Activated CD8-positive, alpha-beta memory T cell treated with anti-CD3 and anti-CD28 coated beads, Interleukin-2, amount 50 U/mL, for 1 hour (primary cell): Measurements from ENCODE around the gene ASCC1.
A peak's percentile ranks its signal among the peaks of the same experiment; 100 is the strongest.

Source experiments
- DNase-seq: peaks from one replicate; pipeline ENCODE4 v3.0.0-alpha.2; 2020; ENCODE audit errors: extremely low read depth

The ASCC1 gene, protein sequence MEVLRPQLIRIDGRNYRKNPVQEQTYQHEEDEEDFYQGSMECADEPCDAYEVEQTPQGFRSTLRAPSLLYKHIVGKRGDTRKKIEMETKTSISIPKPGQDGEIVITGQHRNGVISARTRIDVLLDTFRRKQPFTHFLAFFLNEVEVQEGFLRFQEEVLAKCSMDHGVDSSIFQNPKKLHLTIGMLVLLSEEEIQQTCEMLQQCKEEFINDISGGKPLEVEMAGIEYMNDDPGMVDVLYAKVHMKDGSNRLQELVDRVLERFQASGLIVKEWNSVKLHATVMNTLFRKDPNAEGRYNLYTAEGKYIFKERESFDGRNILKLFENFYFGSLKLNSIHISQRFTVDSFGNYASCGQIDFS

DNA sequence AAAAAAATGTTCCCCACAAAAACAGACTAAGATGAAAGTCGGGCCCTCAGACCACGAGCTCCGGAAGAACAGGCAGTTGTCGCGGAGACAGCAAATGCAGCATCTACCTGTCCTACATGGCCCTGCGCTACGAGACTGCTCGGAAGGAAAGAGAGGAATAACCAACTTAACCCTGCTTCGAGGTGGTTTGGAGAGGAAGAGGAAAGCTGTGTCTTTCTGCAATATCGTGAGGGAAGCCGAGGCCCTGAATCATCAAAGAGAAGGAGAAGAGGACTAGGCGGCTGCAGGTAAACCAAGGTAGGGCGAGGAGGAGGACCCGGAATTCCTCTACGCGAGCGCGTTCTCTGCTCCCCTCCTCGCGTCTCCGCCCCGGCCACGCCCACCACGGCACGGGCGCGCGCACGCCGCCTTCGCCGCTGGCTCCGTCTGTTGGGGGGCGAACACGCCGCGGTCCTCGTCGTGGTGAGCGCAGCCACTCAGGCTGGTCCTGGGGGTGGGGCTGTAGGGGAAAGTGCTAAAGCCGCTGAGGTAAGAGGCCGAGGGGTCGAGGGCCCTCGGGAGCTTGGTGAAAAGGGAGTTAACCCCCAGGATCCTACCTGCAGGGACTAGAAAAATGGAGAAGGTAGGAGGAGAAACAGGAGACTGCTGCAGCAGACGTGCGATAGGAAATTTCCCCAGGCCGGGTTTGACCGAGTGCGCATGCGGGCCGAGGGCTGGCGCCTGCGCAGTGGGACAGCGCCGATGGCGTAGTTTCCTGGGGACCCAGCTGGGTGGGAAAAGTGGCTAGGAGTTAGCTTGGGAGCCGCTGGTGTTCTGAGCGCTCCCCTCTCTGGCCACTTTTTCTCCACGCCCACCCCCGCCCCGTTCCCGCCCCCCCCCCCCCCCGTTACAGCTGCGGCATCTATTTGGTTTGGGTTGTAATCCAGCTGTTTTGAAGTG lies at the start of gene ASCC1, which contains the start of gene ANAPC16:
Gene ASCC1 (minus strand): TSS at position 666 of the 939 bp plus-strand sequence. CDS start 2,978 bp downstream, outside the sequence.
Gene ANAPC16 (plus strand): TSS at position 402 of the 939 bp plus-strand sequence. CDS start 7,903 bp downstream, outside the sequence.
- DNase-seq: peak; percentile 80

GRCh38 chr10:72265508-72265907 lies 49.4 kb upstream of the ASCC1 start:
- no peak for DNase-seq

DNA sequence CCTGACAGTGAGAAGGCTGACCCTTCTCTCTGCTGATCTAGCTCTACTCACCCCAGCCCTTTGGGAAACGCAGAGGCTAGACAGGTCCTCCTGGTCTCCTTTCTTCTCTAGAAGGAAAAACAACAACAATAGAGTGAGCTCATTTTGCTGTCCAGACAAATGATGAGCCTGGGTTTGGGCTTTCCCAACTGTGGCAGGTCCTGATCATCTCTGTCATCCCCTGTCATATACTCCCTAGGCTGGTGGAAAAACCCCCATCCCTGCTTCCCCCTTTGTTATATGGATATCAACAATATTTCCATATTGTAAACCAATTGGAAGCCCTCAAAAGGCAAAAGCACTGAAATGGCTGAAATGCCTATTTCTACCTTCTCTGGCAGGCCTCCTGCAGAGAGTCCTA lies 48.5 kb upstream of the ASCC1 start:
- no peak for DNase-seq

DNA sequence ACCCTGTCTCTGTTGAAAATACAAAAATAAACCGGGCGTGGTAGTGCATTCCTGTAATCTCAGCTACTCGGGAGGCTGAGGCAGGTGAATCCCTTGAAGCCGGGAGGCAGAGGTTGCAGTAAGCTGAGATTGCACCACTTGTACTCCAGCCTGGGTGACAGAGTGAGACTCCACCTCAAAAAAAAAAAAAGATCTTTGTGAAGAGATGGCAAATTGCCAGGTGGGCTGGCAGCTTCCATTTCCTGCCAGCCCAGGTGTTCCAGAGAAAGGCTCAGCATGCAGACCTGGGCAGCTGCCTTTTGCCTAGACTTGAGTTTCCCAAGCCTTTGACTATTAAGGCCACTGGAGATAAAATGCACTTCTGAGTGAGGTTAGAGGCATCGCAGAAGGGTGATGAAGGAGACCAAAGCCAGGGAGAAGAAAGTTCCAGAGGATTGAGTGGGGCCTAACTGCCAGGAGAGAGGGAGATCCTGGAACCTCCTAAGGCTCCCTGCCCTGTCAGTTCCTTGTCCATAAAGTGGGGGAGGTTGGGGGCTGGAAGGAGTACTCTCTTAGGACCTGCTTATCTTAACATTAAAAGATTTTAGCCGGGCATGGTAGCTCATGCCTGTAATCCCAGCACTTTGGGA lies 47.7 kb upstream of the ASCC1 start:
- no peak for DNase-seq

DNA sequence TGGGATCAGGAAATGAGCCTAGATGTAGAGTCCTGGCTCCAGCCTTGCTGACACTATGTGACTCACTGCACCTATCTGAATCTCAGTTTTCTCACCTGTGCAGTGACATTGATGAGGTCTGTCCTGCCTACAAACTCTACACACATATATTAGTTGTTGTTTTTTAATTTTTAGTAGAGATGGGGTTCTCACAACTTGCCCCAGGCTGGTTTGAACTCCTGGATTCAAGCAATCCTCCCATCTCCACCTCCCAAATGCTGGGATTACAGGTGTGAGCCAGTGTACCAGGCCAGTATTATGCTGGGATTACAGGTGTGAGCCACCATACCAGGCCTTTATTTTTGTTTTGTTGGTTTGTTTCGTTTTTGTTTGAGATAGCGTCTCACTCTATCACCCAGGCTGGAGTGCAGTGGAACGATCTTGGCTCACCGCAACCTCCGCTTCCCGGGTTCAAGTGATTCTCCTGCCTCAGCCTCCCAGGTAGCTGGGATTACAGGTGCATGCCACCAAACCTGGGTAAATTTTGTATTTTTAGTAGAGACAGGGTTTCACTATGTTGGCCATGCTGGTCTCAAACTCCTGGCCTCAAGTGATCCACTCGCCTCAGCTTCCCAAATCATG lies 45.8 kb upstream of the ASCC1 start:
- no peak for DNase-seq

DNA sequence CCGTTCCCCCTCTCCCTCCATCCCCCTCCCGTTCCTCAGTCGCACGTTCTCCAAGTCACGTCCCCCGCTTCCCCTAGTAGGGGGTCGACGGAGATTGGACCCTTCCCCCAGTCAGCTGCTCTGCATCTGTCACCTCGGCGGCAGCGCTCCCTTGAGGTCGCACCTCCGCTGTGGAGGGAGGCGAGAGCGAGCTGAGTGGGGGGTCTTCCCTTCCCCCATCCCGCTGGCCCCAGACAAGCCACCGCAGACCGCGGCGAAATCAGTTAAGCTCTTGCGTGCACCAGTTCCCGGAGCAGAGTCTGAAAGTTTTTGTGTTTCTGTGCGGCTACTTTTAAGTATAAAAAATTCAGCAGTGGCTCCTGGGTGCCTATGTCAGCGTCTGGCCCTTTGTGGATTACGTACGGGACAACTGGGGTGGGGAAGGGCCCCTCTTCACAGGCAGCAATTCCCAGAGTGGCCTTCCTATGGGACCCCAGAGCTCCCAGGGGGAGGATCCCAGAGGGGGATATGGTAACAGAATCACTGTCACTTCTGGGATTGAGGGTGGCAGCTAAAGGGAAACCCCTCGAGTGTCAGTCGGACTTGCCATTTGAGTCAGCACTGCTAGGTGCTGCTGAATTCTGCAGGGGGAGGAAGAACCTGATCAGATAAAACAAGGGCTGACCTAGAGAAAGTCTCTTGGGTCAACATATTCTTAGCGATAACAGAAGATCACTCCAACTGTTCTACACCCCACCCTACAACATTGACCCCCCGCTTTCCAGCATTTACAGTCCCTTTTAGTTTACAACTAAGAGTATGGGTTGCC lies 45.1 kb upstream of the ASCC1 start:
- no peak for DNase-seq

GRCh38 chr10:72260239-72260975 lies 44.3 kb upstream of the ASCC1 start:
- DNase-seq: peak; percentile 73

DNA sequence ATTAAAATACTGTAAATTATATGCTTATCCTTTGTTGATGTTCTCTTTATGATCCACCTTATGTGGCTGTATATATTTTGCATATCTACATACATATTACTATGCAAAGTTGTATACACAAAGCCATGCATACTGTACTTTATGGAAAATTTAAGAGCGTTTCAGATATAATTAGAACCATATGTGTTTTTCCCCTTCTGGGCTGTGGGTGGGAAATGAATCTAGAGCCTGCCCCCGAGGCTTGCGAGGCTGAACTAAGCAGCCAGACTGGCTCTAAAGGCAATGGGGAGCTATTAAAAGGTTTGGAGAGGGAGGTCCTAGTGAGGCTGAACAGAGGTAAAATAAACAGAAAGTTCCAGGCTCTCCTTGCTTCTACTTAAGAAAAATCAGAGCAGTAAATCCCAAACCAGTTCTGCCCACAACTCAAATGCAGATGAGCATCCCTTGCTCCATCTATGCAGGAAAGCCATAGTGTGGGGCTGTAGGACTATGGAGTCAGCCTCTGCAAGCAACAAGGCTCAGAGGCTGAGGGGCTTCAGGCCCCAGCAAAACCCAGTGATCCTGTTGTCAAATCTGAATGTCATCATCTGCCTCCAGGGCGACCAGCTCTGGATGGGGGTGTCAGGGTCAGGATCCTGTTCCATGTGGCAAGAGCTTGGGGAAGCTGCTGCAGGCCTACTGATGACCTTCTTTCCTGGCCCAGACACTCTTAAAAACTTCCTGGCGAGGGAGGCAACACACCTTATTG lies 43.6 kb upstream of the ASCC1 start:
- no peak for DNase-seq

DNA sequence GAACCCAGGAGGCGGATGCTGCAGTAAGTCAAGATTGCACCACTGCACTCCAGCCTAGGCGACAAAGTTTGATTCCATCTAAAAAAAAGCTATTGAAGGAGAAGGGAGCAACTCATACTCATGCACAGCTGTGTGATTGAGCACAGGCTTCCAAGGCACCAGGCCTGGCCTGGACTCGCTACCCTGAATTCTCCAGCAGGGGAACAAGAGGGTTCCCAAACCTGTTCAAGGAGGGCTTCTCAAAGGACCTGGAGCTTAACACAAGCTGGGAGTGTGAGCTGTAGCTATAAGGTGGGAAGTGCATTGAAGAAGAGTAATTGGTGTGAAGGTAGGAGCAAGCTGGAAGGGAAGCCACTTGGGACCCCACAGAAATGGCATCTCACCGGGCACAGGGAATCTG lies 42.5 kb upstream of the ASCC1 start:
- no peak for DNase-seq

GRCh38 chr10:72257051-72257892 lies 41.2 kb upstream of the ASCC1 start:
- DNase-seq: no peak

GRCh38 chr10:72255977-72256729 lies 40.1 kb upstream of the ASCC1 start:
- DNase-seq: no peak

GRCh38 chr10:72254813-72255568 lies 38.9 kb upstream of the ASCC1 start:
- DNase-seq: no peak

DNA sequence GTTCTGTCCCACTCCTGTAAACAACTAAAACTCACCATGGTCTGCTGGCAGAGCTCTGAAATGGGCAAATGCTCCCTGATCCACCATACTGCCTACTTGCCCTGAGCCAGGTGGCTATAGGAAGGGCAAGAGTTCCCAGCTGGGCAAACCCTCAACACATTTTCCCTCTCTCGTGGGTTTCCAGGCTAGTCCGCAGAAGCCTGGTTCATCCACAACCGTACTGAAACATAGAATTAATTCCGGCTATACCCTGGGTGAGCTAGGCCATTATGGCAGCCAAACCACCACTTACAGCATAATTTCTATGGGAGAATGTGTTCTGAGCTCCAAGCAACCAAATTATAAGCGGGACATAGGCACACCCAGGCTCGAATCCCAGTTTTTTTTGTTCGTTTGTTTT lies 37.5 kb upstream of the ASCC1 start:
- DNase-seq: no peak

DNA sequence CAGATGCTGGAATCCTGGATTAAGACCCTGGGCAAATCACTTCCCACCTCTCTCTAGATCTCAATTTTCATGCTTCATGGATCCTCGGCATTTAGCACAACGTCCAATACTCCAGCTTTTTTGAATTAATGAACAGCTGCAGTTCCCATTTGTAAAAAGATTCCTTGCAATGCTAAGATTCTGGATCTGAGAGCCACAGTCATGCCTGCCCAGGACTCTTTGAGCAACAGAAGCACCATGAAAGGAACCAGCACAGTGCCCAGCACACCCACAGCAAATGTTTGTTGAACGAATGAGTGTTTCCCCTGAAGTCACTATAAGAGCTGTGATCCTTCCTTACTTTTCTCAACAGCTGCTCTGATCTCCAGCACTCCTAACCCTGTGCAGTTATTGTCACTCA lies 36.9 kb upstream of the ASCC1 start:
- DNase-seq: no peak

DNA sequence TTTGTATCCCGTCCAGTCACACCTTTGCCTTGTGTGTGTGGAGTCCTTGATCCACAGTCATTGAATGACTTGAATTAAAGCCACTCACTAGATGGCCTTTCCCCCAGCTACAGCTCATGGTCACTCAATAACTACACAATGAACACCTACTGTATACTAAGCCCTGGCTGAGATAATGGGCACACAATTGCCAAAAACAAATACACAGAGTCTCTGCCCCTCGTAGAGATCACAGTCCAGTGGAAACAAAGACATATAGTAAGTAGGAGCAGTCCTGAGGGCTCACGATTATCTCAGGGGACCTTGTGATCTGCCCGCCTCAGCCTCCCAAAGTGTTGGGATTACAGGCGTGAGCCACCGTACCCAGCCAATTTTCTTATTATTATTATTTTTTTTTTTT lies 35.6 kb upstream of the ASCC1 start:
- no peak for DNase-seq

DNA sequence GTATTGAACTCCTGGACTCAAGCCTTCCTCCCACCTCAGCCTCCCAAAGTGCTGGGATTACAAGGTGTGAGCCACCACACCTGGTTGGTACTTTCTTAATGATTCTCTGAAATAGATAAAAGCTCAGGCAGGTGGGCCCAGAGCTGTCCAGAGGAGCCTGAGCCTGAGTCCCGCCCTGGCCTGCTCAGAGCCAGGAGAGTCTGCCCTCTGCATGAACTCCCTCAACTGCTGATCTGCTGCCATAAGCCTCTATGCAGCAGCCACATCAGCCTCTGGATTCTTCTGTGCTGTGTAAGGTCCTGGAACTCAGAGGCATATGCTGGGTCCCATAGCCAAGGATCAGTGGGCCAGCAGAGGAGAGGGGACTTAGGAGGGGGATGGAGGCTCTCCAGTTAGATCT lies 34.6 kb upstream of the ASCC1 start:
- no peak for DNase-seq
